Measurements from ENCODE around the gene SH2D3C. TPM values are rescaled to one million over a fixed set of nuclear protein-coding genes. Genes with fewer than 3 reads are reported as not detected.

SH2D3C gene
- total RNA-seq, 1 donor from 2014 or later, result 77.6 TPM

DNA sequence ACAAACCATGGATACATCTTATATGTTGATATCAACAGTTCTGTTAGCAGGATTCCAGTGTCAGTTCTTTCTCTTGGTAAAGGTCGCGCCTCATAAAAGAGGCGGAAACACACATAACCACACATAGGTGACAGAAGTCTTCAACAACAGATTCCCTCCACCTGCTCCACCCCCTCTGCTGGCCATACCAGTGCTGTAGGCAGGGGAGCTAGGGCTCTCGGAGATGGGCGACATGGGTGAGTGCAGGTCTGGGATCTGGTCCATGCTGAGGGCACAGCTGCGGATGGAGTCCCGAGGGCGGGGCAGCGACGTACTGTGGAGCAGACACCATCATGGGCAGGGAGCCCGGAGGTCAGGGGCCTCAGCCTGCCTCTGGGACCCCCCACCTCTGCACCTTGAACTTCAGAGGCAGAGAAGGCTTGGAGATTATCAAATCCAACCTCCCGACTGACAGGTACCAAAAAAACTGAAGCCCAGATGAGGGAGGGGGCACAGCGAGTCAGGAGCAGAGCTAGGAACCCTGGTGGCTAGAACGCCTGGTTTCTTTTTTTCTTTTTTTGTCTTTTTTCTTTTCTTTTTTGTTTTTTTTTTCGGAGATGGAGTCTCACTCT lies 31.4 kb downstream of the SH2D3C start:
- intact Hi-C loops (cut with micrococcal nuclease), result no loop called here

DNA sequence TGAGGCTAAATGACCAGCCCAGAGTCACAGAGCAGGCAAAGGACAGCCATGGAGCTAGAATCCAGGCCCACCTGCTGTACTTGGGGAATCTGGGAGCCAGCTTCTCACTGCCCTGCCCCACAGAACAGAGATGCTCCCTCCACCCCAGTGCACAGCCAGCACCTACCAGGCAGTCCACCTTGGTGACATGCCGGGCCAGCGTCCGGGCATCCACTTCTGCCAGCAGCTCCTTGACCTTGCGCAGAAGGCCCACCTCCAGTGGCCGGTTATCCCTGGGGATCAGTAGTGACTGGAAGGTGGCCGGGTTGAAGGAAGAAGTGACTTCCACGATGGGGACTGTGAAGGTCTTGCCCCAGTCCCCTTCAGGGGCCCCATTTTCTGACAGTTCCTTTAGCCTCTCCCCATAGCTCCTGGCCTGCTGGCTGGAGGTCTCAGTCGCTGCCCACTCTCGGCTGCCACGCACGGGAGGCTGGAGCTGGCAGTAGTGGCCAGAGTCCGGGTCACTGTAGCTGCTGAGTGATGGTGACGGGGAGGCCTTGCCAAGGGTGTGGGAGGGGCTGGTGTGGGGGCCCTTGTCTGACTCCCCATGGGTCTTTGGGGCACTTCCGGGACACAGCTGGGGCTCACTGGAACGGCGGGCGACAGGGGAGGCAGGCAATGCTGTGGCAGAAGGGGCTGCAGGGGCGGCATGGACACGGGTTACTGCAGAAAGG lies 33.9 kb downstream of the SH2D3C start:
- intact Hi-C loops (cut with micrococcal nuclease), result no loop called here

DNA sequence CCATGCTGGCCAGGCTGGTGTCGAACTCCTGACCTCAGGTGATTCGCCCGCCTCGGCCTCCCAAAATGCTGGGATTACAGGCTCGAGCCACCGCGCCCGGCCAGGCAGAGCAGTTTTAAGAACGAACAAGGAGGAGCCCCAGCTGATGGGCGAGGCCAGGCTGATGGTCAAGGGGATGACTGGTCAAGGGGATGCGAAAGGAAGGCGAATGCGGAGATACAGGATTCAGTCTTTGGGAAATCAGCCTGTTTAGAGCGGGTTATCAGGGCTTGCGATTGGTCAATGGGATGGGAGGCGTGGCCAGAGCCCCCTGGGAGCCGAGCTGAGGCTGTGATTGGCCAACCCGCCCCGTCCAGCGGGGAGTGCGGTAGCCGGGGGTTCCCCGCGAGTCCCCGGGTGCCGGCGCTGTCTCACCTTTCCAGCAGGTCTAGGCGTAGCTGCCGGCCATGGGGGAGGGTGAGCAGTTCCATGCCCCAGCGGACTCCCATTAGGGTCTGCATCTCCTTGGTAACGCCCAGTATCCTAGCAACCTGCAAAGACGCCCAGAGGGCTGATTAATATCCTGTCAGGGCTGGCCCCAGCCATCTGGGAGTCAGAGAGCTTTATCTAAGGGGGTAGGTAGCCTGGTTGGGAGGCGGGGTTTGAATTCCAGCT lies 35.9 kb downstream of the SH2D3C start:
- intact Hi-C loops (cut with micrococcal nuclease), result no loop called here

DNA sequence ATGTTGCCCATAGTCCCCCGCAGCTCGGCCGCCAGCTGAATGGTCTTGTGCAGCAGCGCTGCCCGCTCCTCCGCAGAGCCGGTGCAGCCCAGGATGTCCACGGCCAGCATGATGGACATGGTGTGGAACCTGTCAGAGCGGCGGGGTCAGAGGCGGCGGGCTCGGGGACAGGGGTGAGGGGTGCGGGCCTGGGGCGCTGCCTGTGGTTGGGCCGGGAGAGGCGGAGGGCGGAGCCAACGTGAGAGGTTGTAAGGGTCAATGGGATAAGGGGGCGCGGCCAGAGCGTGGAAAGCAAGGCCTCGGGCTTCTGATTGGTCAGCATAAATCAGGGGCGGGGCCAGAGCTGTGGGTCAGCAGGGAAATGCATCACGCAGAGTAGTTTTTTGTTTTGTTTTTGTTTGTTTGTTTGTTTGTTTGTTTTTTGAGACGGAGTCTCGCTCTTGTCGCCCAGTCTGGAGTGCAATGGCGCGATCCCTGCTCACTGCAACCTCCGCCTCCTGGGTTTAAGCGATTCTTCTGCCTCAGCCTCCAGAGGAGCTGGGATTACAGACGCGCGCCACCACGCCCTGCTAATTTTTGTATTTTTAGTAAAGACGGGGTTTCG lies 36.5 kb downstream of the SH2D3C start:
- intact Hi-C loops (cut with micrococcal nuclease), result no loop called here

DNA sequence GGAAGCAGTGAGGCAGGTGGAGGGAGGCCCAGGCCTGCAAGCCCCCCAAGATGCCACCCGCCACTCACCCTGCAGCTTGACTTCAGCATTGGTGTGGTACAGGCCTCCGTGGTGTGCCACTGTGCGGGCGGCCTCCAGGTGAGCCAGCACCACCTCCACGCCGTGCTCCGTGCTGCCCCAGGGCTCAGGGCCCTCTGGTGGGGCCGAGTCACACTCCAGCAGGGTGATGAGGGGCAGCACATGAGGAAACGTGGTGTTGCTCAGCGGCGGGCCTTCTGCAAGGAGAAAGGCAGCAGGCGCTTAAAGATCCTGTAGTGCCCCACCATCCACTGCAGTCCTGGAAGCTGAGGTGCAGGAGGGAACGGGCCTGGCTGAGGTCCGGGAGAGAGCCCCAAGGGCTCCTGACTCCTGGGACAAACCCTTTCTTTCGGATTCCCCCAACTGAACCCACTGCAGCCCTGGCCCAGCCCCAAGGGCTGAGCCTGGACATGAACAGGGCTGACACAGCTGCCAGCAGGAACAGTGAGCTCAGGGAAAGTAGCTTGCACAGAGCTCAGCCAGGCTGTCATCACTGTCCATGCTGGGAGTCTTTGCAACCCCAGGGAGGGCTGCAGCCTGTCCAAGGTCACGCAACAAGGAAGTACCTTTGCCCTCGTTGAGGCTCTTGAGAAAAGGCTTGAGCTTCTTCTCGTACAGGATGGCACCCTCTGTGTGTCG lies 38.7 kb downstream of the SH2D3C start:
- intact Hi-C loops (cut with micrococcal nuclease), result no loop called here

DNA sequence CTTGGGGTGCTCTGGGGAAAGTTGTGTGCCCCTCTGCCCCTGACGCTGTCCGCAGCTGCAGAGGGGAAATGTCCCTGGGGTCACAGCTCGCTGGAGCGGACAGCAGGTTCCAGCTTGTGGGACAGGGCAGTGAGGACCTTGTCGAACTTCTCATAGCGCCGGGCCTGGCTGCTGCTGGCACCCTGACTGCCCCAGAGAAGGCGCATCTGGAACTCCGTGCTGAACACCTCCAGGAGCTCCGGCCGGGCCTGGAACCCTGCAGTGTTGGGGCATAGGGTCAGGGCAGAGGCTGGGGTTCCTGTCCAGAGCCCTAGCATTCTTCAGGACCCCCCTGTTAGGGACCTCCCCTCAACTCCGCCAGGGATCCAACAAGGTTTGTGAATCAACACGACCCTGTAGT lies 39.8 kb downstream of the SH2D3C start:
- intact Hi-C loops (cut with micrococcal nuclease), result no loop called here

DNA sequence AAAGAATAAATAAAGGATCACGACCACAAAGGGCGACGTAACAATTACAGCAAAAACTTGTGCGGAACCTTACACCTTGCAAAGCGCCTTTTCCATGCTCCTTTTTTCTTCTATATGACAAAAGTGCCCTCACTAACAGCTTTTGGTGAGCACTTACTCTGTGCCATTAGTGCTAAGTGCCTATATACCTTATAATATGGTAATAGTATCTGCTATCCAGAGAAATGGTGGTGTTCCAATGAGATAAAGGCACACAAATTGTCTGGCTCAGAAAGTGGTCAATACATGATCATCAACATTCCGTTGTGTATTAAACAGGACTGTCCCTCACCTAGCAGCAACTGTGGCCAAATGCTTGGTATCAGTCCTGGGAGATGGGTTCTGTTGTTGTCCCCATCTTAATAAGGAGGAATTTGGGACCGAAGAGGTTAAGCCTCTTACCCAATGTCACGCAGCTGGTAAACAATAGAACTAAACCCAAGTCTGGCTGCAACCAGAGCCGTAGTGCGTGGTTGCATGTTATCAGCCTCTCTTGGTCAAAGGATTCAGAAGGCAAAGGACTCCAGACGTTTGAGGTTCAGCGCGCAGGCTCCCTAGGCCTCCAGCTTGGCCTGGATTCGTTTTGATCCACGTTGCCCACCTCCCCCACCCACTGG lies 42.8 kb downstream of the SH2D3C start:
- intact Hi-C loops (cut with micrococcal nuclease), result loop anchor here (1.0 kb wide), 11 partner anchors 20 to 332 kb away; partner anchors contain the start of genes FPGS, LRSAM1, NAIF1 and PTRH1

DNA sequence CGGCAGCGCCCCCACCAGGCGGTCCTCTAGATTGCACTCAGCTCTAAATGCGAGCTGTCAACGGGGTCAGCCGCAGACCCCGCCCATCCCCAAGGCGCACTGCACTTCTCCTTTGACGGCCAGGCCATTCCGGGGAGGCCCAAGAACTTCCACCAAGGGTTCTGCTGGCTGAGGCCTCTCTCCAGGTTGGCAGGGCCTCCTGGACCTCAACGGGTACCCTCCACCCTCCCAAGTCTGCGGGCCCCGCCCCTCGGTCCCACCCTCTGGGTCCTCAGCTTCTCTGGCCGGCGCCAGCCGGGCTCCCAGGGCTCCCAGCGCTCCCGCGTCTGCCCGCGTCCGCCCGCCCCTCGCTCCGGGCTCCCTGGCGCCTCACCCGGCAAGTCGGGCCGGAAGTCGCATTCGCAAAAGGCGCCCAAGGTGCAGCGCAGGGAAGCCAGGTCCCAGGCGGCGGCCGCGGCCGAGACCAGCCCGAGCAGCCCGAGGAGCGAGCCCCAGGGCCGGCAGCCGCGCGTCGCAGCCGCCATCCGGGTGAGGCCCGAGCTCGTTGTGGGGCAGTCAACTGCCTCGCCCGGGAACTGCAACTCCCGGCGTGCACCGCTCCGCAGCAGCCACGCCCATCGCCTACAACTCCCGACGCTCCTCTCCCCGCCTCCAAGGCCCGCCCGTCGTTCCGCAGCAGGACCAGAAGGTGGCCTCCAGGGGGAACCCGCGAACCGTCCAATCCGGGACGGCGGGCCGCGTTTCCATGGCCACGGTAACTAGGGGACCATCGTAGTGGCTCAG lies 43.5 kb downstream of the SH2D3C start, which contains the start of gene TOR2A:
TSS of gene TOR2A (minus strand) at position 548 of the 783 bp plus-strand sequence. CDS start at position 524, 24 bp downstream.
- intact Hi-C loops (cut with micrococcal nuclease), result loop anchor here (1.0 to 5.0 kb wide), 17 partner anchors 20 to 793 kb away; partner anchors contain the start of genes FPGS, LRSAM1, NAIF1 and PTRH1

DNA sequence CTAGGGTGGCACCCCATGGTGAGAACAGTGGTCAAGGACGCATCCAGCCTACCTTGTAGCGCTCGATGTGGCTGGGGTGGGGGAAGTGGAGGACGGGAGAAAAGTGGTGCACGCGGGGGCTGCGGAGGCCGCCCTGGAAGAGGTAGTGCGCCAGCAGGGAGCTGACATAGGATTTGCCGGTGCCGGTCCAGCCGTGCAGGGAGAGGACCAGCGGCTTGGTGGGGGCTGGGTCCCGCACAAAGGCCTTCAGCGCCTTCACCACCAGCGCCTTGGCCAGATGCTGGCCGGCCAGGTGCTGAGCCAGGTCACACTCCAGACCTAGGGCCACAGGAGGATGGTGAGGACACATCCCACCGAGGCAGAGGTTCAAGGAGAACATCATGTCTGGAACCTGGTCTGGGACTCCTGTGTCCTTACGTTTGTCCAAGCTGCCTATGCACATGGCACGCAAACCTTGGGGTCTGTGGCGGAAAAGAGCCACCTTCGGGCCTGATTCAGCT lies 44.2 kb downstream of the SH2D3C start:
- intact Hi-C loops (cut with micrococcal nuclease), result loop anchor here (1.0 to 5.0 kb wide), 6 partner anchors 35 to 792 kb away; no protein-coding TSS in a partner anchor

DNA sequence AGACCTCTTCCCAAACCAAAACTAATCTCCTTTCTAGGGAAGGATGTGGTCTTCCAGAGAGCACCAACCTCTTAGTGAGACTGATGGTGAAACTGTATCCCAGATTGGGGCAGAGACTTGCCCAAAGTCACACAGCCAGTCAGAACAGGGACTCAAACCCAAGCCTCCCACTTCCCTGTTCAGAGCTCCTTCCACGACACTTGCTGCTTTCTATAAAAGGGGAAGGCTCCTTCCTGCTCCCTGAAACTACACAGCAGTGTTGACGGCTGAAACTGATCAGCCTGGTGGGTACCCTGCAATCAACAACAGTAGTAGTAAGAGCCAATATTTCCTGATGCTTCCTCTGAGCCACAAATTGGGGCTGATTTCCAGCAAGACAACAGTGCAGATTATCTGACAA lies 44.9 kb downstream of the SH2D3C start:
- intact Hi-C loops (cut with micrococcal nuclease), result loop anchor here (1.0 to 5.0 kb wide), 6 partner anchors 34 to 791 kb away; no protein-coding TSS in a partner anchor

DNA sequence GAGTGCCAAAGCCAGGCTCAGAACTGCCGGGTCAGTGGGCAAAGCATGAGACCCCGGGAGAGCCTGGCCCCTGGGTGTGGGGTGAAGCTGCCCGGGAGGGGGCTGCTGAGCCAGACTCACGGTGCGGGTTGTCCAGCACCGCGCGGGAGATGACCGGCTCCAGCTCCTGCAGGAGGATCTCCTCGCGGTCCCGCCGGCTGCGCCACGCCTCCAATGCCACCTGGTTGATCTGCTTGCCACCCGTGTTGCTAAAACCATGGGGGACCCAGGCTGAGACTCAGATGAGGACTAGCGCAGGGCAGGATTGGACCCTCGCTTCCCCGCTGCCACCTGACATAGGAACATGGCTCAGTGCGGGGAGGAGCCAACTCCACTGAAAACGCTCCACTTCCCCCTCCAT lies 46.0 kb downstream of the SH2D3C start:
- intact Hi-C loops (cut with micrococcal nuclease), result loop anchor here (5.0 kb wide), 1 partner anchor 790 kb away; no protein-coding TSS in a partner anchor

DNA sequence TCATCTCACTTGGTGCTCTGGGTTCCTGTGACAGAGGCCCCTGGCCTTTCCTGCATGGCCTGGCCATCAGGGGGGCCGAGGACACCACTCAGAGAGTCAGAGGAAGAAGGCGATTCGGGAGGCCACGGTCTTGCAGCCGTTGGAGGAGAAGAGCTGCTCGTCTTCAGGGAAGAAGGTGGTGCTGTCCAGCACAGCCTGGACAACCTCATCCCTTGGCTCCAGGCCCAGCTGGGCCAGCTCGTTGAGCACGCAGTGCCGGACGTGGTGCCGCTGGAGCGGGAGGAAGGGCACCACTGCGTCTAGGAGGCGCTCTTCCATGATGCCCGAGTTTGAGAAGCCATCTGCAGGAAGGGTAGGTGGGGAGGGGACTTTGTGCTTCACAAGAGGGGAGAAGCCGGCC lies 46.5 kb downstream of the SH2D3C start:
- intact Hi-C loops (cut with micrococcal nuclease), result loop anchor here (5.0 kb wide), 1 partner anchor 790 kb away; no protein-coding TSS in a partner anchor

DNA sequence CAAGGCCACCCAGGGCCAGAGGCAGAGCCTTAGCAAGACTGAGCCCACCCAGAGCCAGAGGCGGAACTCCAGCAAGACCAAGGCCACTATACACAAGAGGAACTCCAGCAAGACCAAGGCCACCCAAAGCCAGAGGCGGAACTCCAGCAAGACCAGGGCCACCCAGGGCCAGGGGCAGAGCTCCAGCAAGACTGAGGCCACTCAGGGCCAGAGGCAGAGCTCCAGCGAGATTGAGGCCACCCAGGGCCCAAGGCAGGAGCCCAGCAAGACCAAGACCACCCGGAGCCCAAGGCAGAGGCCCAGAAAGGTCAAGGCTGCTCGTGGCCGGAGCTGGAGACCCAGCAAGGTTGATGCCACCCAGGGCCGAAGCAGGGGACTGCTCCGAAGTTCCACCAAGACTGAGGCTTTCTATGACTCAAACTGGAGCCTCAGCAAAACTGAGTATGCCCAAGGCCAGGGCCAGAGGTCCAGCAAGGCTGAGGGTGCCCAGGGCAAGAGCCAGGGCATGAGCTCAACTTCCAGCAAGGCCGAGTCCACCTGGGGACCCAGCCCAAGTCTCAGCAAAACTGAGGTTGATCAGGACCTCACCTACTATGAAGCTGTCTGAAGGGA lies 47.6 kb downstream of the SH2D3C start:
- intact Hi-C loops (cut with micrococcal nuclease), result loop anchor here (5.0 kb wide), 1 partner anchor 789 kb away; no protein-coding TSS in a partner anchor

DNA sequence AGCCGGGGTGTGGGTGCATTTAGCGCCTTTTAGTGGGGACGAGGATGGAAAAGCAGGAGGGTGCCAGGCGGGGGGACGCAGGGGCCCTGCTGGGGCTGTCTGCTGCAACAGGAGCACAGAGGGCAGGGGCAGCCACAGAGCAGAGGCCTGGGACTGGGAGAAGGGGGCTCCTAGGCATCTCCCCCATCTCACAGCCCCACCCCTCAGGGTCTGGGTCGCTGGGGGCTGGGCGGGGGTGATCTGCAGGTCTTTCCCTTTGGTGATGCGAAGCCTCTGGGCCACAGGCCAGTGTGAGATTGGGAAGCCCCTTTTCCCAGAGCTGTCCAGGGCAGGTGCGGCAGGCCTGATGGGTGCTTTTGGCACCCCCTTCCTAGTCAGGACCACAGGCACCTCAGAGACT lies 48.2 kb downstream of the SH2D3C start:
- intact Hi-C loops (cut with micrococcal nuclease), result loop anchor here (5.0 kb wide), 1 partner anchor 788 kb away; no protein-coding TSS in a partner anchor

DNA sequence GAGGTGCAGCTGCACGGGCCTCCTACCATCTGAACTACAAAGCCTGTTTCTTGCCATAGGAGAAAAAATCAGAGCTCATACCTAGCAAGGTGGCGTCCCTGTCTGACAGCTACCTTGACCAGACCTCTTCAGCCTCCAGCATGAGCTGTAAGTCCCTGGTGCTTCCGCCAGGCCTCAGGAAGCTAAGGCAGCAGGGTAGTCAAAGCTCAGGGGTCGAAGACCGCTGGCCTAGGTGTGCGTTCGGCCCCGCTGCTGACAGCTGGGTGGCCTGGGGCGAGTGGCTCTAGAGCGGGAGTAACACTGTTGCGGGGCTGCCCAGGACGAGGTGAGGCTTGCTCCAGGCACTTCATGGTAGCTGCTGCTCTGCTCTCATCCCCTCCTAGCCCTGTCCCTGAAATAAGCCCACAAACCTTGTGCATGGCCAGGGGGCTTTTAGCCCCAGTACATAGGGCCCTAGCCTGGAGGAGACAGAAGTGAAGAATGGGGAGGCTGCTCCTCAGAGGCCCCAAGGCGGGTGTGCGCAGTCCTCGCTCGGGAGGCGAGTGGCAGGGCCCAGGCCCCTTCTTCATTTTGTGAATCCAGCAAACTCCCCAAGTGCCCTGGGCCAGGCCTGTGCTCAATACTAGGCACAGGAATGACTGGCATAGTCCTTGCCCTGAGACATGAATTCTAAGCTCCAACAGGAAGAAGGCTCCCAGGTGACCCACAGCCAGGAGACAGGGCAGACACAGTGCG lies 48.8 kb downstream of the SH2D3C start:
- intact Hi-C loops (cut with micrococcal nuclease), result loop anchor here (5.0 kb wide), 1 partner anchor 787 kb away; no protein-coding TSS in a partner anchor

DNA sequence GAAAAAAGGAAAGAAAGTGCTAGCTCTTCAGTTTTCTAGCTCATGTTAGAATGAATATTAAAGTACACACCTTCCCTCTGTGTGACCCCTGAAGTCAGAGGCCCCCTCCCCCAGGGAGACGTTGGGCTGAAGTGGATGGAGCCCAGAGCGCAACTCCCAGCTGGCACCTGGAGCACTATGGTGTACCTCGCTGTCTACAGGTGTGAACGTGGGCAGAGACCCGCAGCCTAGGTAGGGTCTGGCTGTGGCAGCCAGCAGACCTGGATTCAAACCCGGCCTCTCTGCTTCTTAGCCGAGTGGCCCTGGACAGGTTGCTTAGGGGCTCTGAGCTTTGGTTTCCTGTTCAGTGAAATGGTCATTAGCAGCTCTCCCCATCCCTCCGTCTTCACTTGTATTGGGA lies 49.7 kb downstream of the SH2D3C start:
- intact Hi-C loops (cut with micrococcal nuclease), result no loop called here

DNA sequence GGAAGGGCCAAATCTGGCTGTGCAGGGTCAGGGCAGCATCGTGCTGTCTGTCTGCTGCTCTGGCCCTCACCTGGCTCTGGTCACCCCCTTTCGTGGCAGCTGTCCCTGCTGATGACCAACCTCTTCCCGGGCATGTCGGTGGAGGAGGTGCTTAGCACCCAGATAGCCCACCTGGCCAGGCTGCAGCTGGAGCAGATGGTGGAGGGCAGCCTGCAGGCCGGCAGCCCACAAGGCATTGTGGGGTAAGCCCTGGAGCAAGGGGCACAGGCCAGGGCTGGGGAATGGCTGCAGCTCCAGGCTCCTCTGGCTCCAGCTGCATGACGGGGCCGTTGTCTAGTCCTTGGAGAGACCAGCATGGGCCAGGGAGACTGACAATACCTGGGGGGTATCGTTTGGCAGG lies 51.6 kb downstream of the SH2D3C start:
- intact Hi-C loops (cut with micrococcal nuclease), result no loop called here

DNA sequence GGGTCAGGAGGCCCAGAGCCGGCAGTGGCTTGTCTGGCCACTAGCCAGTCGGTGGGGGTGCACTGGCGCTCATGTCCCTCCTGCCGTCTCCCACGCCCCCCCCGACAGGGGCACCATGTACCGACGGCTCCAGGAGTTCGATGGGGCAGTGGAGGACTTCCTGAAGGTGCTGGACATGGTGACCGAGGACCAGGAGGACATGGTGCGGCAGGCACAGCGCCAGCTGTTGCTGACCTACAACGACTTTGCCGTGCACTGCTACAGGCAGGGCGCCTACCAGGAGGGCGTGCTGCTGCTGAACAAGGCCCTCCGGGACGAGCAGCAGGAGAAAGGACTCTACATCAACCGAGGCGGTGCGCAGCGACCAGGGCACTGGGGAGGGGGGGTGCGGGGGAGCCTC lies 54.5 kb downstream of the SH2D3C start:
- intact Hi-C loops (cut with micrococcal nuclease), result no loop called here

All from T-helper 1 cell treated with Interleukin-12 subunit alpha and Interleukin-12 subunit beta and Interleukin-4 antibody, amounts not matched to agents 30 ng/mL and 1 ng/mL, for 36 hours (primary cell).